Keratinocyte (primary cell): ENCODE measurements around the gene SETBP1. TPM values are rescaled to one million over a fixed set of nuclear protein-coding genes. Genes with fewer than 3 reads are reported as not detected.

Experiments used
- DNase-seq: peaks from one replicate; pipeline ENCODE4 v3.0.0-alpha.2; 2011; ENCODE audit warnings: low read depth, missing footprints, low spot score
- FAIRE-seq: peaks from 2 replicates; lab custom pipeline; 2011; peaks lifted over from hg19 to GRCh38; lab: Jason Lieb, UNC
- H2AFZ ChIP-seq: 2 replicates; pipeline ENCODE4 v1.6.0; 2012; ENCODE audit warnings: low read length, control low read depth, inconsistent platforms; ENCODE audit not compliant: control insufficient read depth
- H3K27ac ChIP-seq: 2 replicates; pipeline ENCODE4 v1.5.1; 2011; ENCODE audit warnings: low read length; ENCODE audit not compliant: control insufficient read depth, insufficient read depth
- H3K27me3 ChIP-seq: 3 replicates; pipeline ENCODE4 v1.6.0; 2011; ENCODE audit warnings: low read length; ENCODE audit not compliant: control insufficient read depth, insufficient read depth; ENCODE audit errors: extremely low read depth
- H3K36me3 ChIP-seq, 2 experiments: 2 replicates in 1 of 2; 3 replicates in 1 of 2; pipeline ENCODE4 v1.5.1; 2011; ENCODE audit warnings: low read length in 2 of 2, mild to moderate bottlenecking in 1 of 2; ENCODE audit not compliant: control insufficient read depth in 2 of 2, insufficient read depth in 2 of 2; ENCODE audit errors: extremely low read depth in 1 of 2
- H3K4me1 ChIP-seq: 3 replicates; pipeline ENCODE4 v1.5.1; 2011; ENCODE audit warnings: low read length; ENCODE audit not compliant: control insufficient read depth, insufficient read depth; ENCODE audit errors: extremely low read depth
- H3K4me2 ChIP-seq: 3 replicates; pipeline ENCODE4 v1.6.0; 2011; ENCODE audit warnings: low read depth, low read length; ENCODE audit not compliant: control insufficient read depth, insufficient read depth; ENCODE audit errors: extremely low read depth
- H3K4me3 ChIP-seq, 3 experiments: fragments of 200-600 bp in 1 of 3; sonication (generic) in 1 of 3; 2 replicates in 2 of 3; 3 replicates in 1 of 3; pipeline ENCODE4 v1.5.1; 2011 to 2016; ENCODE audit warnings: low read length in 3 of 3, mild to moderate bottlenecking in 3 of 3, control low read depth in 2 of 3, inconsistent platforms in 1 of 3, low read depth in 1 of 3, mixed read lengths in 1 of 3, mixed run types in 1 of 3, moderate library complexity in 1 of 3; ENCODE audit not compliant: control insufficient read depth in 2 of 3, insufficient read depth in 2 of 3; ENCODE audit errors: extremely low read depth in 1 of 3
- H3K79me2 ChIP-seq: 2 replicates; pipeline ENCODE4 v1.6.0; 2012; ENCODE audit warnings: low read length; ENCODE audit not compliant: control insufficient read depth, insufficient read depth
- H3K9ac ChIP-seq: 3 replicates; pipeline ENCODE4 v1.6.0; 2011; ENCODE audit warnings: low read length; ENCODE audit not compliant: control insufficient read depth, insufficient read depth; ENCODE audit errors: extremely low read depth
- H3K9me1 ChIP-seq: 3 replicates; pipeline ENCODE4 v1.6.0; 2011; ENCODE audit warnings: low read length; ENCODE audit not compliant: control insufficient read depth, insufficient read depth; ENCODE audit errors: extremely low read depth
- H3K9me3 ChIP-seq: 2 replicates; pipeline ENCODE4 v1.5.1; 2012; ENCODE audit warnings: low read depth, low read length; ENCODE audit not compliant: control insufficient read depth
- H4K20me1 ChIP-seq: 3 replicates; pipeline ENCODE4 v1.6.0; 2011; ENCODE audit warnings: low read length; ENCODE audit not compliant: control insufficient read depth, insufficient read depth; ENCODE audit errors: extremely low read depth
- EZH2 ChIP-seq: IDR thresholded peaks from one replicate; pipeline ENCODE4 v1.6.1; 2012; ENCODE audit warnings: inconsistent platforms, mild to moderate bottlenecking, low read length, moderate library complexity
- dilution Hi-C: fragments of 300-500 bp; cut with MboI; formaldehyde crosslinking; loops from one replicate; pipeline ENCODE4 v1.7.0; 2020; ENCODE audit warnings: low sequenced_read_pairs; ENCODE audit not compliant: extremely low pct_ligation_motif_present
- polyA plus RNA-seq, 5 experiments: library from polyadenylated mRNA; depleted of rRNA in 3 of 5; stranded (reverse) in 3 of 5; stranded (forward) in 1 of 5; unstranded in 1 of 5; fragments of >200 nt; gene quantifications; 1 replicate in 1 of 5; 2 replicates in 3 of 5; 3 replicates in 1 of 5; pipeline versions ENCODE4 v1.2.1 to v1.2.3, GENCODE V29; 2011 to 2012; ENCODE audit warnings: missing spikeins in 2 of 5, low read depth in 1 of 5, low replicate concordance in 1 of 5
- TF ChIP-seq, protein P1 (sequence below), 3 experiments: IDR thresholded peaks in 1 of 3; conservative IDR thresholded peaks in 1 of 3; optimal IDR thresholded peaks in 1 of 3; 2 replicates in 2 of 3; 3 replicates in 1 of 3; pipeline versions ENCODE3 to v1.5.1; 2011; ENCODE audit warnings: low read length in 3 of 3, mild to moderate bottlenecking in 3 of 3, moderate library complexity in 2 of 3, control low read depth in 1 of 3, inconsistent platforms in 1 of 3; ENCODE audit not compliant: insufficient read depth in 2 of 3; ENCODE audit errors: extremely low read depth in 1 of 3

The SETBP1 gene
- polyA plus RNA-seq, 1 donor (not counting 4 experiments of a cell fraction or from before 2014, with no cell fraction given) = 3.3 TPM

DNA sequence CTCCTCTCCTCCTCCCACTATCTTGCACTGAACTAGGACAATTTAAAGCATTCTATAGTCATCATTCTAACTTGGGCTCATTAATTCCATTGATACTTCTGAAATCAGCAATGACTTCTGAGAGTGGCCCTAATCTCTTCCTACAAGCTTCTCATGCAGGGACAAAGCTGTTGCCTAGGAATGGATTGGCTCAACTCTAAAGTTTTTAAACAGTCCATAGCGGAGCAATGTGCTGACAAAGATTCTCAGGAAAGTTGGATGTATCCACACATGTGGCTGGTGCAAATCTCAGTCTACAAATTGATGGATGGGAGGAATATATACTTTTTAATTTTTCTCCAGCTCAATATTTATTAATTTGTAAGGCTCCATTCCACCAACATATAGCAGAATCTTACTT lies 388.9 kb downstream of the SETBP1 start:
- H2AFZ ChIP-seq = no peak overlapping the region
- dilution Hi-C loops = no loop called here
- no peak overlapping the region for H3K9ac ChIP-seq
- H3K27me3 ChIP-seq = no peaks in the 10 kb centered on the region
- no peaks in the 10 kb centered on the region for H3K4me1 ChIP-seq
- H3K36me3 ChIP-seq = no peaks in the 10 kb centered on the region
- H3K9me3 ChIP-seq = no peaks in the 10 kb centered on the region
- H3K4me2 ChIP-seq = no peak overlapping the region
- H3K4me3 ChIP-seq = no peak overlapping the region
- H3K79me2 ChIP-seq = no peaks in the 10 kb centered on the region
- no peaks in the 10 kb centered on the region for H4K20me1 ChIP-seq
- H3K27ac ChIP-seq = no peak overlapping the region
- no peak for FAIRE-seq
- no peaks in the 10 kb centered on the region for H3K9me1 ChIP-seq
- no peak for DNase-seq
- TF ChIP-seq, protein P1, sequence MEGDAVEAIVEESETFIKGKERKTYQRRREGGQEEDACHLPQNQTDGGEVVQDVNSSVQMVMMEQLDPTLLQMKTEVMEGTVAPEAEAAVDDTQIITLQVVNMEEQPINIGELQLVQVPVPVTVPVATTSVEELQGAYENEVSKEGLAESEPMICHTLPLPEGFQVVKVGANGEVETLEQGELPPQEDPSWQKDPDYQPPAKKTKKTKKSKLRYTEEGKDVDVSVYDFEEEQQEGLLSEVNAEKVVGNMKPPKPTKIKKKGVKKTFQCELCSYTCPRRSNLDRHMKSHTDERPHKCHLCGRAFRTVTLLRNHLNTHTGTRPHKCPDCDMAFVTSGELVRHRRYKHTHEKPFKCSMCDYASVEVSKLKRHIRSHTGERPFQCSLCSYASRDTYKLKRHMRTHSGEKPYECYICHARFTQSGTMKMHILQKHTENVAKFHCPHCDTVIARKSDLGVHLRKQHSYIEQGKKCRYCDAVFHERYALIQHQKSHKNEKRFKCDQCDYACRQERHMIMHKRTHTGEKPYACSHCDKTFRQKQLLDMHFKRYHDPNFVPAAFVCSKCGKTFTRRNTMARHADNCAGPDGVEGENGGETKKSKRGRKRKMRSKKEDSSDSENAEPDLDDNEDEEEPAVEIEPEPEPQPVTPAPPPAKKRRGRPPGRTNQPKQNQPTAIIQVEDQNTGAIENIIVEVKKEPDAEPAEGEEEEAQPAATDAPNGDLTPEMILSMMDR (optimal IDR thresholded peaks at IDR 0.05 in 1 of 3, IDR thresholded peaks at IDR 0.05 in 1 of 3, conservative IDR thresholded peaks at IDR 0.05 in 1 of 3; ENCODE audit: extremely low read depth in 1 of 3, insufficient read depth in 2 of 3, low read length in 3 of 3) = no peak
- TF ChIP-seq EZH2 = no peak

DNA sequence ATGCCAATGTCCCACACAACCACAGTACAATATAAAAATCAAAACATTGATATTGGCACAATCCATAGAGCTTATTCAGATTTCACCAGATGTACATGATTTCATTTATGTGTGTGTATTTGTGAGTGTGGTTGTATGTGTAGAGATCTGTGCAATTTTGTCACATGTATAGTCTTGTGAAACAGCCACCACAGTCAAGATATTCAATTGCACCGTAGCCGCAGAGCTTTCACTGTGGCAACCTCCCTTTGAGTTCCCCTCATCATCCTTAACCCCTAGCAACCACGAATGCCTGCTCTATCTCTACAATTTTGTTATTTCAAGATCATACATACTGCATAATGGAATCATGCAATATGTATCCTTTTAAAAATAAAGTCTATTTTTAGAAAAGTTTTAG lies 391.3 kb downstream of the SETBP1 start:
- no peaks in the 10 kb centered on the region for H3K9me3 ChIP-seq
- H2AFZ ChIP-seq = no peak overlapping the region
- no peak for DNase-seq
- no peak overlapping the region for H3K27ac ChIP-seq
- no peak for FAIRE-seq
- no peaks in the 10 kb centered on the region for H3K4me1 ChIP-seq
- TF ChIP-seq, protein P1 (optimal IDR thresholded peaks at IDR 0.05 in 1 of 3, IDR thresholded peaks at IDR 0.05 in 1 of 3, conservative IDR thresholded peaks at IDR 0.05 in 1 of 3; ENCODE audit: extremely low read depth in 1 of 3, insufficient read depth in 2 of 3, low read length in 3 of 3) = no peak
- H3K79me2 ChIP-seq = no peaks in the 10 kb centered on the region
- H3K9me1 ChIP-seq = no peaks in the 10 kb centered on the region
- dilution Hi-C loops = no loop called here
- no peak overlapping the region for H3K4me2 ChIP-seq
- no peak overlapping the region for H3K4me3 ChIP-seq
- no peak overlapping the region for H3K9ac ChIP-seq
- no peaks in the 10 kb centered on the region for H3K27me3 ChIP-seq
- H4K20me1 ChIP-seq = no peaks in the 10 kb centered on the region
- no peaks in the 10 kb centered on the region for H3K36me3 ChIP-seq
